ENCODE results near the gene CDH4.

GRCh38 chr20:61295249-61295648 is 43.2 kb downstream of the CDH4 start:
- TF ChIP-seq, protein P1, sequence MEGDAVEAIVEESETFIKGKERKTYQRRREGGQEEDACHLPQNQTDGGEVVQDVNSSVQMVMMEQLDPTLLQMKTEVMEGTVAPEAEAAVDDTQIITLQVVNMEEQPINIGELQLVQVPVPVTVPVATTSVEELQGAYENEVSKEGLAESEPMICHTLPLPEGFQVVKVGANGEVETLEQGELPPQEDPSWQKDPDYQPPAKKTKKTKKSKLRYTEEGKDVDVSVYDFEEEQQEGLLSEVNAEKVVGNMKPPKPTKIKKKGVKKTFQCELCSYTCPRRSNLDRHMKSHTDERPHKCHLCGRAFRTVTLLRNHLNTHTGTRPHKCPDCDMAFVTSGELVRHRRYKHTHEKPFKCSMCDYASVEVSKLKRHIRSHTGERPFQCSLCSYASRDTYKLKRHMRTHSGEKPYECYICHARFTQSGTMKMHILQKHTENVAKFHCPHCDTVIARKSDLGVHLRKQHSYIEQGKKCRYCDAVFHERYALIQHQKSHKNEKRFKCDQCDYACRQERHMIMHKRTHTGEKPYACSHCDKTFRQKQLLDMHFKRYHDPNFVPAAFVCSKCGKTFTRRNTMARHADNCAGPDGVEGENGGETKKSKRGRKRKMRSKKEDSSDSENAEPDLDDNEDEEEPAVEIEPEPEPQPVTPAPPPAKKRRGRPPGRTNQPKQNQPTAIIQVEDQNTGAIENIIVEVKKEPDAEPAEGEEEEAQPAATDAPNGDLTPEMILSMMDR (IDR thresholded peaks at IDR 0.05; ENCODE audit: extremely low read depth in 1 of 2, insufficient read depth in 1 of 2, low read depth in 1 of 2, low read length in 2 of 2), result no peak
- TF ChIP-seq POLR2AphosphoS5 (IDR thresholded peaks at IDR 0.05; ENCODE audit: insufficient read depth, low read depth, low read length), result no peak
- no peak for TF ChIP-seq MYC (IDR thresholded peaks at IDR 0.05; ENCODE audit: low read depth, low read length)
- no peak for TF ChIP-seq MAX (IDR thresholded peaks at IDR 0.05; ENCODE audit: insufficient read depth, insufficient read length)
- TF ChIP-seq POLR2A (IDR thresholded peaks at IDR 0.05; ENCODE audit: low read depth, low read length), result no peak
- TF ChIP-seq EZH2 (IDR thresholded peaks at IDR 0.05; ENCODE audit: borderline replicate concordance, low read depth, low read length, severe bottlenecking), result no peak
- no peak for TF ChIP-seq JUN (IDR thresholded peaks at IDR 0.05; ENCODE audit: borderline replicate concordance, insufficient read depth, insufficient read length, low read depth)

Data from endothelial cell of umbilical vein (primary cell).